Measurements from ENCODE around the gene PITPNM3. TPM values are rescaled to one million over a fixed set of nuclear protein-coding genes. Genes with fewer than 3 reads are reported as not detected.

PITPNM3 gene
- total RNA-seq, 1 experiment from 2014 or later, result 1.5 TPM

GRCh38 chr17:6444571-6445335, 111.6 kb downstream of the PITPNM3 start:
- peak; percentile 18 for DNase-seq (ENCODE audit: low read depth)

- peak; percentile 94 for DNase-seq (ENCODE audit: low read depth)
Observed at GRCh38 chr17:6443692-6444570, 112.4 kb downstream of the PITPNM3 start, which contains the start of gene PIMREG. Gene PIMREG, plus strand, starts transcription at chr17:6444455. Its CDS starts 656 bp downstream, at chr17:6445111.

GRCh38 chr17:6442775-6443174, 113.6 kb downstream of the PITPNM3 start:
- no peak for DNase-seq (ENCODE audit: low read depth)

- no peak for DNase-seq (ENCODE audit: low read depth)
Observed at GRCh38 chr17:6439951-6440350, 116.4 kb downstream of the PITPNM3 start.

GRCh38 chr17:6437956-6438355, 118.4 kb downstream of the PITPNM3 start:
- no peak for DNase-seq (ENCODE audit: low read depth)

GRCh38 chr17:6437466-6437865, 118.9 kb downstream of the PITPNM3 start:
- no peak for DNase-seq (ENCODE audit: low read depth)

GRCh38 chr17:6435968-6436367, 120.4 kb downstream of the PITPNM3 start:
- peak; percentile 52 for DNase-seq (ENCODE audit: low read depth)

GRCh38 chr17:6435051-6435450, 121.3 kb downstream of the PITPNM3 start, which contains the start of gene AIPL1:
Gene AIPL1, minus strand, starts transcription at chr17:6435121. Its CDS starts 17 bp downstream, at chr17:6435104.
- DNase-seq (ENCODE audit: low read depth), result no peak

GRCh38 chr17:6430769-6431168, 125.6 kb downstream of the PITPNM3 start:
- peak; percentile 25 for DNase-seq (ENCODE audit: low read depth)

- DNase-seq (ENCODE audit: low read depth), result no peak
Observed at GRCh38 chr17:6429266-6429665, 127.1 kb downstream of the PITPNM3 start.

GRCh38 chr17:6428207-6428965, 128.0 kb downstream of the PITPNM3 start:
- DNase-seq (ENCODE audit: low read depth), result peak; percentile 10

GRCh38 chr17:6427279-6427781, 129.0 kb downstream of the PITPNM3 start:
- DNase-seq (ENCODE audit: low read depth), result peak; percentile 64

GRCh38 chr17:6426356-6427101, 129.8 kb downstream of the PITPNM3 start:
- no peak for DNase-seq (ENCODE audit: low read depth)

GRCh38 chr17:6425407-6425806, 130.9 kb downstream of the PITPNM3 start:
- DNase-seq (ENCODE audit: low read depth), result no peak

GRCh38 chr17:6423931-6424330, 132.4 kb downstream of the PITPNM3 start:
- DNase-seq (ENCODE audit: low read depth), result no peak

- no peak for DNase-seq (ENCODE audit: low read depth)
Observed at GRCh38 chr17:6422654-6423241, 133.6 kb downstream of the PITPNM3 start.

- peak; percentile 74 for DNase-seq (ENCODE audit: low read depth)
Observed at GRCh38 chr17:6421700-6422604, 134.4 kb downstream of the PITPNM3 start.

GRCh38 chr17:6420173-6420641, 136.1 kb downstream of the PITPNM3 start:
- DNase-seq (ENCODE audit: low read depth), result no peak

GRCh38 chr17:6415616-6416015, 140.7 kb downstream of the PITPNM3 start:
- no peak for DNase-seq (ENCODE audit: low read depth)
